GM12878 (cell line): Measurements from ENCODE around the gene POLE3. TPM values are rescaled to one million over a fixed set of nuclear protein-coding genes. Genes with fewer than 3 reads are reported as not detected.

Experiments
- ATAC-seq: fragments of 200-7000 bp; cut with Tn5 transposase; 3 replicates; pipeline ENCODE4 v1.9.1; 2020; ENCODE audit warnings: mild to moderate bottlenecking, moderate library complexity
- Bru-seq: library from RNA; stranded (reverse); fragments of 400-500 nt; gene quantifications from one replicate; lab custom pipeline; 2021; lab: Mats Ljungman, UMichigan
- BruChase-seq, 2 experiments: library from RNA; stranded (reverse); fragments of 400-500 nt; gene quantifications; one replicate each; lab custom pipeline; 2021; lab: Mats Ljungman, UMichigan
- BruUV-seq: library from RNA; stranded (reverse); fragments of 400-500 nt; replicated peaks from 2 replicates; lab custom pipeline; 2021; lab: Mats Ljungman, UMichigan
- CTCF ChIA-PET: fragments of 300-600 bp; sonication (Branson Sonifier 250); formaldehyde crosslinking; extraction: SDS; loops from one replicate; lab custom pipeline; 2021; ENCODE audit warnings: inconsistent platforms; lab: Yijun Ruan, JAX
- POLR2A ChIA-PET: fragments of 350-600 bp; formaldehyde crosslinking; extraction: SDS; loops from one replicate; lab custom pipeline; 2021; ENCODE audit warnings: inconsistent platforms; lab: Charles Lee
- RAD21 ChIA-PET: fragments of 300-600 bp; sonication (Branson Sonifier 250); formaldehyde crosslinking; loops from one replicate; lab custom pipeline; 2023; ENCODE audit warnings: antibody characterized with exemption; ENCODE audit not compliant: unreplicated experiment; lab: Charles Lee
- SMC1A ChIA-PET: fragments of 300-600 bp; sonication (Branson Sonifier 250); formaldehyde crosslinking; loops from one replicate; lab custom pipeline; 2023; ENCODE audit not compliant: unreplicated experiment, uncharacterized antibody; lab: Charles Lee
- DNase-seq: peaks from one replicate; pipeline ENCODE4 v3.0.0-alpha.2; 2011; ENCODE audit warnings: low read depth, low spot score
- FAIRE-seq: peaks from 3 replicates; lab custom pipeline; 2011; peaks lifted over from hg19 to GRCh38; lab: Jason Lieb, UNC
- H2AFZ ChIP-seq: 2 replicates; pipeline ENCODE4 v1.6.0; 2011; ENCODE audit warnings: low read depth, low read length, control low read depth; ENCODE audit not compliant: control insufficient read depth
- H3K27ac ChIP-seq: 2 replicates; pipeline ENCODE4 v1.5.1; 2011; ENCODE audit warnings: control low read depth; ENCODE audit not compliant: control insufficient read depth, insufficient read depth
- H3K27me3 ChIP-seq, 2 experiments: replicated peaks in 1 of 2; 2 replicates each; pipeline versions ENCODE4 v1.6.0 to v1.6.1; 2011; ENCODE audit warnings: low read length in 1 of 2; ENCODE audit not compliant: control insufficient read depth in 2 of 2, insufficient read depth in 2 of 2
- H3K36me3 ChIP-seq, 2 experiments: 2 replicates each; pipeline ENCODE4 v1.5.1; 2011; ENCODE audit warnings: low read length in 1 of 2; ENCODE audit not compliant: control insufficient read depth in 2 of 2, insufficient read depth in 2 of 2
- H3K4me1 ChIP-seq: 2 replicates; pipeline ENCODE4 v1.6.1; 2011; ENCODE audit warnings: mild to moderate bottlenecking, low read length, moderate library complexity, mixed read lengths; ENCODE audit not compliant: control insufficient read depth, insufficient read depth
- H3K4me2 ChIP-seq: 2 replicates; pipeline ENCODE4 v1.6.0; 2011; ENCODE audit warnings: control low read depth; ENCODE audit not compliant: control insufficient read depth, insufficient read depth
- H3K4me3 ChIP-seq: fragments of 200-600 bp; sonication (generic); 2 replicates; pipeline ENCODE4 v1.5.1; 2016
- H3K79me2 ChIP-seq: 2 replicates; pipeline ENCODE4 v1.6.0; 2011; ENCODE audit warnings: low read length; ENCODE audit not compliant: control insufficient read depth, insufficient read depth
- H3K9ac ChIP-seq: 2 replicates; pipeline ENCODE4 v1.8.0; 2011; ENCODE audit warnings: low read length, control low read depth, mixed read lengths; ENCODE audit not compliant: control insufficient read depth, insufficient read depth
- H3K9me3 ChIP-seq: replicated peaks from 3 replicates; pipeline ENCODE4 v1.5.1; 2011; ENCODE audit warnings: mild to moderate bottlenecking, low read length; ENCODE audit not compliant: control insufficient read depth, insufficient read depth
- H4K20me1 ChIP-seq: 2 replicates; pipeline ENCODE4 v1.6.0; 2011; ENCODE audit not compliant: control insufficient read depth, insufficient read depth
- ASH2L ChIP-seq: fragments of 300-600, 200-600 bp; sonication (generic); IDR thresholded peaks from 2 replicates; pipeline ENCODE4 v1.6.1; 2017; ENCODE audit warnings: low read depth, mild to moderate bottlenecking, borderline replicate concordance
- BCL11A ChIP-seq: IDR thresholded peaks from 2 replicates; pipeline ENCODE4 v1.6.1; 2011; ENCODE audit warnings: low read depth, low read length
- BMI1 ChIP-seq: fragments of 450-650 bp; IDR thresholded peaks from 2 replicates; pipeline ENCODE4 v1.6.1; 2016; ENCODE audit warnings: mild to moderate bottlenecking, moderate library complexity, borderline replicate concordance
- CBFB ChIP-seq: IDR thresholded peaks from 2 replicates; pipeline ENCODE4 v1.6.1; 2016; ENCODE audit warnings: antibody characterized with exemption, low read depth
- FOS ChIP-seq: IDR thresholded peaks from 3 replicates; pipeline ENCODE4 v1.6.1; 2011; ENCODE audit warnings: borderline replicate concordance; ENCODE audit not compliant: insufficient read length; ENCODE audit errors: extremely low read depth
- GATAD2B ChIP-seq: fragments of 450-650 bp; conservative IDR thresholded peaks from 2 replicates; pipeline ENCODE4 v1.6.1; 2017; ENCODE audit warnings: low read depth, mild to moderate bottlenecking, moderate library complexity
- JUNB ChIP-seq: IDR thresholded peaks from 2 replicates; pipeline ENCODE4 v1.6.1; 2016; ENCODE audit warnings: antibody characterized with exemption, mild to moderate bottlenecking
- MXI1 ChIP-seq: fragments of 150-350 bp; IDR thresholded peaks from 2 replicates; pipeline ENCODE4 v1.6.1; 2011; ENCODE audit warnings: low read depth, mild to moderate bottlenecking, inconsistent platforms, low read length, improper control_type of control experiment
- NR2C1 ChIP-seq: fragments of 450-650 bp; IDR thresholded peaks from 2 replicates; pipeline ENCODE4 v1.6.1; 2017; ENCODE audit warnings: antibody characterized with exemption, mild to moderate bottlenecking, moderate library complexity
- PAX5 ChIP-seq: IDR thresholded peaks from 2 replicates; pipeline ENCODE4 v1.6.1; 2011; ENCODE audit warnings: low read depth, low read length, borderline replicate concordance
- PAX8 ChIP-seq: fragments of 450-650 bp; IDR thresholded peaks from 2 replicates; pipeline ENCODE4 v1.6.1; 2017; ENCODE audit warnings: mild to moderate bottlenecking, moderate library complexity
- RBBP5 ChIP-seq: fragments of 200-600 bp; sonication (generic); conservative IDR thresholded peaks from 2 replicates; pipeline ENCODE4 v1.6.1; 2016
- SPI1 ChIP-seq: IDR thresholded peaks from 2 replicates; pipeline ENCODE4 v1.6.1; 2011; ENCODE audit warnings: low read depth, mild to moderate bottlenecking, low read length, moderate library complexity, borderline replicate concordance; ENCODE audit not compliant: insufficient read depth
- SUZ12 ChIP-seq: fragments of 200-600 bp; sonication (generic); IDR thresholded peaks from one replicate; pipeline ENCODE4 v1.6.1; 2018; ENCODE audit warnings: antibody characterized with exemption, mild to moderate bottlenecking; ENCODE audit not compliant: unreplicated experiment
- TCF7 ChIP-seq: IDR thresholded peaks from 2 replicates; pipeline ENCODE4 v1.6.1; 2014; ENCODE audit warnings: antibody characterized with exemption, borderline replicate concordance
- YY1 ChIP-seq: IDR thresholded peaks from 2 replicates; pipeline ENCODE4 v1.6.1; 2011; ENCODE audit warnings: low read depth, mild to moderate bottlenecking, low read length
- ZNF24 ChIP-seq: fragments of 450-650 bp; IDR thresholded peaks from 2 replicates; pipeline ENCODE4 v1.6.1; 2017; ENCODE audit warnings: antibody characterized with exemption, mild to moderate bottlenecking
- WGBS: methylation state at CpG from one replicate; pipeline ENCODE4 v1.1.6; 2016; ENCODE audit warnings: low lambda C conversion rate; ENCODE audit not compliant: insufficient replicate concordance, insufficient coverage; ENCODE audit errors: missing lambda C conversion rate; 5-methylcytosine and 5-hydroxymethylcytosine counted together
- in situ Hi-C: fragments of 300-500 bp; cut with MboI; formaldehyde crosslinking; loops from 9 replicates; pipeline ENCODE4 v1.14.3; 2018; ENCODE audit warnings: mixed read lengths
- intact Hi-C: fragments of 100-400 bp; cut with micrococcal nuclease; formaldehyde crosslinking; loops from one replicate; pipeline ENCODE4 v1.14.2; 2022; ENCODE audit not compliant: unreplicated experiment
- long read RNA-seq, 2 experiments: library from polyadenylated mRNA; unstranded; transcript quantifications; one replicate each; pipeline ENCODE4 v2.0.0, GENCODE V29; 2019 to 2020
- polyA minus RNA-seq, 3 experiments: library from RNA; depleted of rRNA, polyadenylated mRNA; stranded (reverse); fragments of >200 nt; gene quantifications; 2 replicates each; pipeline ENCODE4 v1.2.3, GENCODE V29; 2011
- polyA plus RNA-seq, 11 experiments: library from polyadenylated mRNA; depleted of rRNA in 4 of 11; unstranded in 6 of 11; stranded (reverse) in 5 of 11; fragments of >200 nt; fragmentation: Nextera tagmentation in 4 of 11; fragmentation: Illumina TruSeq in 1 of 11; extraction: Ambion mirVana in 4 of 11; extraction: Trizol in 1 of 11; gene quantifications; 1 replicate in 1 of 11; 2 replicates in 10 of 11; pipeline versions ENCODE4 v1.2.1 to v1.2.3, GENCODE V29; 2011 to 2016; ENCODE audit warnings: inconsistent platforms in 2 of 11, missing spikeins in 2 of 11, low read depth in 1 of 11
- total RNA-seq, 4 experiments: library from RNA; depleted of rRNA in 3 of 4; stranded (reverse); fragments of >200 nt in 3 of 4; fragmentation: Illumina TruSeq in 1 of 4; extraction: Trizol in 1 of 4; gene quantifications; 2 replicates each; pipeline versions ENCODE4 v1.2.1 to v1.2.3, GENCODE V29; 2013 to 2021
- TF ChIP-seq, protein P1 (sequence below): fragments of 450-650 bp; IDR thresholded peaks from 2 replicates; pipeline ENCODE4 v1.6.1; 2016; ENCODE audit warnings: mild to moderate bottlenecking

The POLE3 gene, protein sequence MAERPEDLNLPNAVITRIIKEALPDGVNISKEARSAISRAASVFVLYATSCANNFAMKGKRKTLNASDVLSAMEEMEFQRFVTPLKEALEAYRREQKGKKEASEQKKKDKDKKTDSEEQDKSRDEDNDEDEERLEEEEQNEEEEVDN
- total RNA-seq (2013; cell fraction: nucleolus; rRNA removed): 15.4 and 16.1 TPM in 2 replicates
- total RNA-seq (2014; rRNA removed) (75.9 and 90.5 TPM in 2 replicates), total RNA-seq (2014; rRNA removed; fragmentation: Illumina TruSeq; extraction: Trizol) (76.5 and 85.2 TPM in 2 replicates), total RNA-seq (2021) (58.3 and 59.0 TPM in 2 replicates), polyA plus RNA-seq (2011; rRNA removed) (84.4 and 99.3 TPM in 2 replicates), polyA plus RNA-seq (2014; fragmentation: Illumina TruSeq; extraction: Trizol) (116 and 127 TPM in 2 replicates), polyA plus RNA-seq (2014; fragmentation: Nextera tagmentation; extraction: Ambion mirVana) (10 to 100 TPM; 40.8 to 65.9 TPM), polyA plus RNA-seq (2014; rRNA removed) (63.6 and 63.9 TPM in 2 replicates), polyA plus RNA-seq (2016; fragmentation: Nextera tagmentation; extraction: Ambion mirVana) (100 to 1,000 TPM in 1 of 2 experiments, 10 to 100 TPM in 1; 98.3 to 101 TPM), polyA minus RNA-seq (2011; rRNA and poly(A)+ RNA removed) (35.8 and 39.2 TPM in 2 replicates), Bru-seq, nascent RNA (percentile 87 among the genes with signal in this experiment), BruChase-seq, experiment 1, labeled RNA remaining after a 6-hour chase (percentile 96 among the genes with signal in this experiment), BruChase-seq, experiment 2, labeled RNA remaining after a 2-hour chase (percentile 98 among the genes with signal in this experiment)
- 41.6 TPM for polyA plus RNA-seq (2011; ENCODE audit: low read depth)
- 65.7 and 66.3 TPM in 2 replicates for polyA plus RNA-seq (2011; cell fraction: cytosol; rRNA removed)
- polyA plus RNA-seq (2011; cell fraction: nucleus; rRNA removed): 29.5 and 36.3 TPM in 2 replicates
- 37.0 and 42.4 TPM in 2 replicates for polyA plus RNA-seq (2012)
- polyA minus RNA-seq (2011; cell fraction: cytosol; rRNA and poly(A)+ RNA removed): 11.5 and 14.5 TPM in 2 replicates
- polyA minus RNA-seq (2011; cell fraction: nucleus; rRNA and poly(A)+ RNA removed): 12.2 and 18.4 TPM in 2 replicates
- long read RNA-seq, experiment 1, transcript POLE3-201 (4 exons, 2,109 nt): major isoform, 111 of 123 reads
- long read RNA-seq, experiment 1, transcript POLE3-203 (3 exons, 455 nt): minor isoform, 6 of 123 reads
- long read RNA-seq, experiment 1, partial matches to known transcripts: 0 of 123 reads
- long read RNA-seq, experiment 1, other reads (novel, unspliced or antisense): 5 of 123 reads
- long read RNA-seq, experiment 2, transcript POLE3-201 (4 exons, 2,109 nt): major isoform, 85 of 104 reads
- long read RNA-seq, experiment 2, partial matches to known transcripts: 6 of 104 reads
- long read RNA-seq, experiment 2, other reads (novel, unspliced or antisense): 7 of 104 reads

DNA sequence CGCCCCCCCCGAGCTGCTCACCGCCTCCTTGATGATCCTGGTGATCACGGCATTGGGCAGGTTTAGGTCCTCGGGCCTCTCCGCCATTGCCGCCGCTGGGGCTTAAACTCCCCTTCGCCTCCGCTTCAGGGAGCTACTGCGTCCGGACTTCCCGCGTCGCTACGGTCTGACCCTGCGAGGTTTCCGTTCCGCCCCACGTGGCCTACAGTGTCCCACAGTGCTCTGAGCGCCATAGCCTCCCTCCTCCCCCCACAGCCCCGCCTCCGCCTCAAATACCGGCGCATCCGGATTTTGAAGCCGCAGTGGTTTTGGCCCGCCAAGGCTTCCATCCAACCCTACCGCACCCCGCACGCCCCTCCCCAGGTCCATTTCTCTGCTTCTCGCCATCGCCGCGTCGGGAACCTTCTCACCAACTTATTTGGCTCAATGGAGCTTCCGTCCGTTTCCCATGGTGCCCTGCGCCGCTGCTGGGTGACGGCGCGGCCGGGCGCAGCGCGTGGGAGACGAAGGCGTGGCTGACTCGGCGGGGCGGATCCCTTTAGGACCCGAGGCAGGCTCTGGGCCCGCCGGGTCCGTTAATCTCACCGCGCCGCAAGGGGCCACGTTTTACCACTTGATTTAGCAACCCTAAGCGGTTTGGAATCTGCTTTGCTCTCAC is at the start of gene POLE3, which contains the start of gene C9orf43:
POLE3 (minus strand) TSS at position 469 of the 658 bp plus-strand sequence; CDS start at position 87, 382 bp downstream.
C9orf43 (plus strand) TSS at position 541 of the 658 bp plus-strand sequence. CDS start 2,747 bp downstream, outside the sequence.
- Histone ChIP-seq H3K79me2 (peaks cover 19% of the 10 kb centered on the region), H3K27me3 (no peaks in the 10 kb centered on the region), H3K9ac (peak within 1 kb of the TSS; percentile 93), H4K20me1 (no peaks in the 10 kb centered on the region), H3K4me2 (peak within 1 kb of the TSS; percentile 81), H3K36me3 (peaks cover 0 to 10% of the 10 kb centered on the region in 2 experiments; a peak in 1 of 4 replicates), H3K9me3 (no peaks in the 10 kb centered on the region), H3K4me1 (peaks cover 16% of the 10 kb centered on the region; the same call in 1 of the 2 replicates), H2AFZ (peak within 1 kb of the TSS; percentile 97), H3K4me3 (peak within 1 kb of the TSS; percentile 92), H3K27ac (peak within 1 kb of the TSS; percentile 98)
- POLR2A ChIA-PET: interaction anchor here (0.7 to 2.6 kb wide), 12 partner anchors 9 to 192 kb away, joined by 3 to 18 read pairs (median 4); partner anchors contain the start of genes ALAD, CDC26 and PRPF4
- RAD21 ChIA-PET: interaction anchor here (0.6 to 2.5 kb wide), 21 partner anchors 10 to 247 kb away, joined by 3 to 16 read pairs (median 5); partner anchors contain the start of genes ALAD, CDC26, FKBP15 and PRPF4
- ATAC-seq: peak; percentile 96
- DNase-seq: peak; percentile 80
- SMC1A ChIA-PET: interaction anchor here (0.7 to 1.8 kb wide), 11 partner anchors 12 to 248 kb away, joined by 3 to 11 read pairs (median 4); partner anchors contain the start of genes CDC26, PRPF4 and WDR31
- intact Hi-C loops (no loop called here), in situ Hi-C loops (no loop called here)
- CTCF ChIA-PET: interaction anchor here (0.7 to 5.3 kb wide), 19 partner anchors 10 to 255 kb away, joined by 3 to 72 read pairs (median 3); partner anchors contain the start of genes ALAD, CDC26 and PRPF4
- no TSS peak for BruUV-seq
- under 1% methylated on average over 55 of the region's 61 CpGs for WGBS
- FAIRE-seq: peak; percentile 95
- no peak for TF ChIP-seq SUZ12
- peak; percentile 93 for TF ChIP-seq YY1
- peak; percentile 73 for TF ChIP-seq CBFB
- TF ChIP-seq MXI1: peak; percentile 85
- peak; percentile 65; the same call in 1 of the 2 replicates for TF ChIP-seq BMI1
- 0 out of 2 replicates have a peak, but pooled peaks have one; percentile 72 for TF ChIP-seq ASH2L
- TF ChIP-seq RBBP5: peak; percentile 92
- no peak for TF ChIP-seq PAX8
- TF ChIP-seq GATAD2B: peak; percentile 40; the same call in 1 of the 2 replicates
- TF ChIP-seq BCL11A: no peak
- no peak for TF ChIP-seq FOS
- peak; percentile 9; the same call in 1 of the 2 replicates for TF ChIP-seq ZNF24
- TF ChIP-seq PAX5: peak; percentile 51; the same call in 1 of the 2 replicates
- no peak for TF ChIP-seq SPI1
- TF ChIP-seq, protein P1, sequence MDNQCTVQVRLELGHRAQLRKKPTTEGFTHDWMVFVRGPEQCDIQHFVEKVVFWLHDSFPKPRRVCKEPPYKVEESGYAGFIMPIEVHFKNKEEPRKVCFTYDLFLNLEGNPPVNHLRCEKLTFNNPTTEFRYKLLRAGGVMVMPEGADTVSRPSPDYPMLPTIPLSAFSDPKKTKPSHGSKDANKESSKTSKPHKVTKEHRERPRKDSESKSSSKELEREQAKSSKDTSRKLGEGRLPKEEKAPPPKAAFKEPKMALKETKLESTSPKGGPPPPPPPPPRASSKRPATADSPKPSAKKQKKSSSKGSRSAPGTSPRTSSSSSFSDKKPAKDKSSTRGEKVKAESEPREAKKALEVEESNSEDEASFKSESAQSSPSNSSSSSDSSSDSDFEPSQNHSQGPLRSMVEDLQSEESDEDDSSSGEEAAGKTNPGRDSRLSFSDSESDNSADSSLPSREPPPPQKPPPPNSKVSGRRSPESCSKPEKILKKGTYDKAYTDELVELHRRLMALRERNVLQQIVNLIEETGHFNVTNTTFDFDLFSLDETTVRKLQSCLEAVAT: 0 out of 2 replicates have a peak, but pooled peaks have one; percentile 78
- no peak for TF ChIP-seq TCF7
- TF ChIP-seq NR2C1: peak; percentile 82
- TF ChIP-seq JUNB: peak; percentile 30; the same call in 1 of the 2 replicates
